Right lobe of liver (tissue), 6 donors: ENCODE measurements around the gene AGGF1. TPM values are rescaled to one million over a fixed set of nuclear protein-coding genes. Genes with fewer than 3 reads are reported as not detected.

Experiments
- ATAC-seq, 4 donors: fragments of 200-7000 bp; cut with Tn5 transposase; one replicate each; pipeline ENCODE4 v1.9.1; 2020; ENCODE audit warnings: mild to moderate bottlenecking in 4 of 4, moderate library complexity in 4 of 4
- DNase-seq, 3 donors: peaks; one replicate each; pipeline ENCODE4 v3.0.0-alpha.2; 2020
- H3K27ac ChIP-seq, 3 donors: fragments of 200-600 bp; one replicate each; pipeline ENCODE4 v1.8.0; 2022
- H3K27me3 ChIP-seq, 2 donors: fragments of 200-600 bp; one replicate each; pipeline ENCODE4 v1.8.0; 2022
- H3K36me3 ChIP-seq, 4 donors: fragments of 200-600 bp; sonication (generic) in 1 of 4; one replicate each; pipeline versions ENCODE4 v1.5.1 to v1.8.0; 2017 to 2022; ENCODE audit warnings: control low read depth in 1 of 4
- H3K4me1 ChIP-seq, 4 donors: fragments of 200-600 bp; sonication (generic) in 1 of 4; one replicate each; pipeline versions ENCODE4 v1.5.1 to v1.8.0; 2017 to 2022; ENCODE audit warnings: control low read depth in 1 of 4
- H3K4me3 ChIP-seq, 3 donors: fragments of 200-600 bp; one replicate each; pipeline ENCODE4 v1.8.0; 2022
- H3K9me3 ChIP-seq, 4 donors: fragments of 200-600 bp; sonication (generic) in 1 of 4; one replicate each; pipeline versions ENCODE4 v1.5.1 to v1.8.0; 2017 to 2022; ENCODE audit warnings: control low read depth in 1 of 4
- CTCF ChIP-seq, 4 donors: fragments of 200-600 bp in 3 of 4; fragments of 450-650 bp in 1 of 4; IDR thresholded peaks; one replicate each; pipeline versions ENCODE4 v1.5.1 to v1.8.0; 2016 to 2022; ENCODE audit warnings: antibody characterized with exemption in 4 of 4, mild to moderate bottlenecking in 2 of 4
- POLR2A ChIP-seq: fragments of 450-650 bp; IDR thresholded peaks from one replicate; pipeline ENCODE4 v1.6.1; 2017; ENCODE audit warnings: antibody characterized with exemption, mild to moderate bottlenecking
- WGBS: methylation state at CpG from one replicate; pipeline ENCODE4 v1.1.6; 2018; ENCODE audit warnings: low coverage, low lambda C conversion rate; ENCODE audit not compliant: insufficient coverage; ENCODE audit errors: missing lambda C conversion rate; 5-methylcytosine and 5-hydroxymethylcytosine counted together
- intact Hi-C, 2 donors: fragments of 100-400 bp; cut with DNase I; formaldehyde crosslinking; loops; one replicate each; pipeline versions ENCODE4 v1.11.2 to v1.14.1; 2022
- total RNA-seq, 6 experiments: library from RNA; depleted of rRNA in 2 of 6; stranded (reverse); fragments of >200 nt in 2 of 6; fragmentation: NEBNext Ultra II Directional in 3 of 6; extraction: Animal tissue kit (Norgen Biotek cat#: 25700) in 3 of 6; gene quantifications; one replicate each; pipeline versions ENCODE4 v1.1.0 to v1.2.4, GENCODE V29; 2016 to 2023
- donor health status: DM: no; HTN: yes; CAD: no.
- donor health status: DM: no; HTN: no; CAD: no.
- donor health status: DM: no; HTN: no; CAD: no.
- donor health status: DM: no; HTN: yes; CAD: no.
- donor health status: DM: no; HTN: yes; CAD: no.

Gene AGGF1
- total RNA-seq, 6 experiments from 2014 or later: 9.1 to 15.3 (median 11.4) TPM

GRCh38 chr5:77011498-77011897 is 18.7 kb upstream of the AGGF1 start:
- Histone ChIP-seq H3K4me1 (no peaks in the 10 kb centered on the region), H3K4me3 (no peak overlapping the region), H3K27me3 (no peaks in the 10 kb centered on the region), H3K9me3 (no peaks in the 10 kb centered on the region), H3K27ac (no peak overlapping the region), H3K36me3 (no peaks in the 10 kb centered on the region)
- DNase-seq: no peak
- intact Hi-C loops: loop anchor here (10.0 kb wide), 2 partner anchors 137 to 147 kb away; no protein-coding TSS in a partner anchor
- TF ChIP-seq POLR2A (no peak), CTCF (IDR thresholded peaks at IDR 0.05) (no peak)
- no peak for ATAC-seq
- 88% methylated on average over 5 of the region's 5 CpGs for WGBS

GRCh38 chr5:77012601-77013000 is 17.6 kb upstream of the AGGF1 start:
- 76% methylated on average over 2 of the region's 2 CpGs for WGBS
- Histone ChIP-seq H3K27ac (no peak overlapping the region), H3K4me1 (peaks cover 0 to 2% (median 0%) of the 10 kb centered on the region in 4 donors), H3K4me3 (no peak overlapping the region), H3K36me3 (no peaks in the 10 kb centered on the region), H3K27me3 (no peaks in the 10 kb centered on the region), H3K9me3 (no peaks in the 10 kb centered on the region)
- intact Hi-C loops: loop anchor here (10.0 kb wide), 2 partner anchors 138 to 148 kb away; no protein-coding TSS in a partner anchor
- no peak for DNase-seq
- TF ChIP-seq CTCF (IDR thresholded peaks at IDR 0.05) (no peak), POLR2A (no peak)
- no peak for ATAC-seq

- DNase-seq: no peak
- Histone ChIP-seq H3K36me3 (no peaks in the 10 kb centered on the region), H3K27me3 (no peaks in the 10 kb centered on the region), H3K27ac (no peak overlapping the region), H3K4me3 (no peak overlapping the region), H3K4me1 (peaks cover 0 to 11% (median 2%) of the 10 kb centered on the region in 4 donors), H3K9me3 (no peaks in the 10 kb centered on the region)
- intact Hi-C loops: loop anchor here (10.0 kb wide), 2 partner anchors 141 to 151 kb away; no protein-coding TSS in a partner anchor
- peak; percentile 74 to 86 (median 78) for ATAC-seq
- TF ChIP-seq CTCF (IDR thresholded peaks at IDR 0.05): peak; percentile 42 to 67 (median 50)
- TF ChIP-seq POLR2A: no peak
- WGBS: 37% methylated on average over 3 of the region's 3 CpGs
These were observed 14.2 kb upstream of the AGGF1 start for GRCh38 chr5:77015938-77016569.

- no peak overlapping the region for H3K27ac ChIP-seq
- 67% methylated on average over 1 of the region's 1 CpG for WGBS
- H3K4me1 ChIP-seq: peaks cover 0 to 11% (median 2%) of the 10 kb centered on the region in 4 donors
- H3K4me3 ChIP-seq: no peak overlapping the region
- ATAC-seq: no peak
- TF ChIP-seq POLR2A: no peak
- no peak for TF ChIP-seq CTCF (IDR thresholded peaks at IDR 0.05)
- intact Hi-C loops: loop anchor here (10.0 kb wide), 2 partner anchors 142 to 152 kb away; no protein-coding TSS in a partner anchor
- H3K9me3 ChIP-seq: no peaks in the 10 kb centered on the region
- no peak for DNase-seq
- H3K27me3 ChIP-seq: no peaks in the 10 kb centered on the region
- no peaks in the 10 kb centered on the region for H3K36me3 ChIP-seq
These were observed 13.2 kb upstream of the AGGF1 start for GRCh38 chr5:77016962-77017361.
